ENCODE measurements around the gene NANOG. TPM values are rescaled to one million over a fixed set of nuclear protein-coding genes. Genes with fewer than 3 reads are reported as not detected.
"Not testable (repeated sequence)": the region's sequence is repeated elsewhere in the genome, so short reads cannot be mapped to it uniquely, and the experiment has no call there.

The NANOG gene
- total RNA-seq, 1 donor from 2014 or later = not detected

DNA sequence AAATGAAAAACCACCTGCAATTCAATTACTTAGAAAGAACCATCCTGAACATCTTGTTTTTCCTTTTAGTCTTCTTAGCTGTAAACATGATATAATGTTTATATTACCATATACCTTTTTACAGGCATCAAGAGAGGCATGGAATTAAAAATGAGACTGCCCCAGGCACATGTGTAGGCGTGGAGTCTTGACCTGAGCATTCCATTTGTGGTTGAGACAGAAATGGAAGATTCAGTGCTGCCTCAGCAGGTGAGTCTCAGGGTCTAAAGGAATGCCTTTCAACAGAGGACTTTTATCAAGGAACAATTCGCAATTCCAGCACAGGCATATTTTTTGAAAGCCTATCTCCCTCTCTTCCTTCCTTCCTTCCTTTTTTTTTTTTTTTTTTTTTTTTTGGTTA is 32.2 kb upstream of the NANOG start:
- TF ChIP-seq, protein P1, sequence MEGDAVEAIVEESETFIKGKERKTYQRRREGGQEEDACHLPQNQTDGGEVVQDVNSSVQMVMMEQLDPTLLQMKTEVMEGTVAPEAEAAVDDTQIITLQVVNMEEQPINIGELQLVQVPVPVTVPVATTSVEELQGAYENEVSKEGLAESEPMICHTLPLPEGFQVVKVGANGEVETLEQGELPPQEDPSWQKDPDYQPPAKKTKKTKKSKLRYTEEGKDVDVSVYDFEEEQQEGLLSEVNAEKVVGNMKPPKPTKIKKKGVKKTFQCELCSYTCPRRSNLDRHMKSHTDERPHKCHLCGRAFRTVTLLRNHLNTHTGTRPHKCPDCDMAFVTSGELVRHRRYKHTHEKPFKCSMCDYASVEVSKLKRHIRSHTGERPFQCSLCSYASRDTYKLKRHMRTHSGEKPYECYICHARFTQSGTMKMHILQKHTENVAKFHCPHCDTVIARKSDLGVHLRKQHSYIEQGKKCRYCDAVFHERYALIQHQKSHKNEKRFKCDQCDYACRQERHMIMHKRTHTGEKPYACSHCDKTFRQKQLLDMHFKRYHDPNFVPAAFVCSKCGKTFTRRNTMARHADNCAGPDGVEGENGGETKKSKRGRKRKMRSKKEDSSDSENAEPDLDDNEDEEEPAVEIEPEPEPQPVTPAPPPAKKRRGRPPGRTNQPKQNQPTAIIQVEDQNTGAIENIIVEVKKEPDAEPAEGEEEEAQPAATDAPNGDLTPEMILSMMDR (IDR thresholded peaks at IDR 0.05) = no peak
- intact Hi-C loops (cut with DNase I) = no loop called here
- H3K36me3 ChIP-seq = no peaks in the 10 kb centered on the region
- ATAC-seq = no peak
- no peaks in the 10 kb centered on the region for H3K27me3 ChIP-seq
- no peak overlapping the region for H3K27ac ChIP-seq
- H3K9me3 ChIP-seq = no peaks in the 10 kb centered on the region
- no peaks in the 10 kb centered on the region for H3K4me1 ChIP-seq
- no peak for DNase-seq
- no peak overlapping the region for H3K4me3 ChIP-seq

DNA sequence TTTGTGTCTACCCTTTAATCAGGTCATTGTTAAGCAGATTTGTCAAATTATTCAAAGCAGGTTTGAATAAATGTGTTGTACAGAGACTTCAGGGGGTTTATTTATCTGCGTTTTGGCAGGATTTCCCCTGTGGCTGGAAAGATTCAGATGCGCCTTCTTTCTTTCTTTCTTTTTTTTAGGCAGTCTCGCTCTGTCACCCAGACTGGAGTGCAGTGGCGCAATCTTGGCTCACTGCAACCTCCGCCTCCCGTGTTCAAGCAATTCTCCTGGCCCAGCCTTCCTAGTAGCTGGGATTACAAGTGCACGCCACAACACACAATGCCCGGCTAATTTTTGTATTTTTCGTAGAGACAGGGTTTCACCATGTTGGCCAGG is 30.4 kb upstream of the NANOG start:
- no peak overlapping the region for H3K4me3 ChIP-seq
- no peak overlapping the region for H3K27ac ChIP-seq
- H3K27me3 ChIP-seq = no peaks in the 10 kb centered on the region
- no peaks in the 10 kb centered on the region for H3K4me1 ChIP-seq
- TF ChIP-seq, protein P1 (IDR thresholded peaks at IDR 0.05) = no peak
- intact Hi-C loops (cut with DNase I) = no loop called here
- no peak for DNase-seq
- ATAC-seq = no peak
- H3K36me3 ChIP-seq = no peaks in the 10 kb centered on the region
- no peaks in the 10 kb centered on the region for H3K9me3 ChIP-seq

DNA sequence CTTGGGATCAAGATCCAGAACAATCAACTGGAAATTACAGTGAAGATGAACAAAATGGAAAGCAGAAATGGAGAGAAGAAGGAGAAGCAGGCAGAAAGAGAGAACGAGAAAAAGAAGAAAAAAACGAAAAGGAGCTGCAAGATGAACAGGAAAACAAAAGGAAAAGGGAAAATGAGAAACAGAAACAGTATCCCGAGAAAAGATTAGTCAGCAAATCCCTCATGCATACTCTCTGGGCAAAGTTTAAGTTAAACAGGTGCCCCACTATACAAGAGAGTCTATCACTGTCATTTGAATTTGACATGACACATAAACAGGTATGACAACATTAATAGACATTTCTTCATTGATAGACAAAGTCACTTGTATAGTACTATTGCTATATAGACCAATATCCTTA is 19.2 kb upstream of the NANOG start:
- DNase-seq = no peak
- TF ChIP-seq, protein P1 (IDR thresholded peaks at IDR 0.05) = no peak
- ATAC-seq = no peak
- Histone ChIP-seq H3K9me3 (no peaks in the 10 kb centered on the region), H3K27me3 (no peaks in the 10 kb centered on the region), H3K4me1 (no peaks in the 10 kb centered on the region), H3K27ac (no peak overlapping the region), H3K36me3 (no peaks in the 10 kb centered on the region), H3K4me3 (no peak overlapping the region)
- intact Hi-C loops (cut with DNase I) = no loop called here

DNA sequence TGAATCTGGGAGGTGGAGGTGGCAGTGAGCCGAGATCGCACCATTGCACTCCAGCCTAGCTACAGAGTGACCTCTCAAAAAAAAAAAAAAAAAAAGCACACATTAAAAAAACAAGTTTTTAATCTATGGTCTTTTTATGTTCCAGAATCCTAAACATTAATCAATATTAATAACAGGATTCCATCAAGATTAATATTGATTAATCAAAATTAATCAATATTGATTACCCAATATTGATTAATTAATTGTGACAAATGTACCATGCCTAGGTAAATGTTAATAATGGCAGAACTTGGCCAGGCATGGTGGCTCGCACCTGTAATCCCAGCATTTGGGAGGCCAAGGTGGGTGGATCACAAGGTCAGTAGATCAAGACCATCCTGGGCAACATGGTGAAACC is 7.9 kb upstream of the NANOG start:
- H3K4me1 ChIP-seq = no peaks in the 10 kb centered on the region
- no peaks in the 10 kb centered on the region for H3K27me3 ChIP-seq
- intact Hi-C loops (cut with DNase I) = no loop called here
- no peaks in the 10 kb centered on the region for H3K36me3 ChIP-seq
- H3K9me3 ChIP-seq = no peaks in the 10 kb centered on the region
- ATAC-seq (no peak), DNase-seq (no peak)
- TF ChIP-seq, protein P1 (IDR thresholded peaks at IDR 0.05) = no peak
- H3K4me3 ChIP-seq = no peak overlapping the region
- H3K27ac ChIP-seq = no peak overlapping the region

DNA sequence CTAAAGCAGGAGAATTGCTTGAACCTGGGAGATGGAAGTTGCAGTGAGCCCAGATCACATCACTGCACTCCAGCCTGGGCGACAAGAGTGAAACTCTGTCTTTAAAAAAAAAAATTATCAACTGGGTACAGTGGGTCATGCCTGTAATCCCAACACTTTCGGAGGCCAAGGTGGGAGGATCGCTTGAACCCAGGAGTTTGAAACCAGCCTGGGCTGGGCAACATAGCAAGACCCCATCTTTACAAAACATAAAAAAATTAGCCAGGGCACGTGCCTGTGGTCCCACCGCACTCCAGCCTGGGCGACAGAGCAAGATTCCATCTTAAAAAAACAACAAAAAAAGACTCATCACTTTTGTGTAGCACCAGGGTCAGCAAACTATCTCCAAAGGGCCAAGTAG is 7.1 kb upstream of the NANOG start:
- DNase-seq = no peak
- intact Hi-C loops (cut with DNase I) = no loop called here
- no peaks in the 10 kb centered on the region for H3K9me3 ChIP-seq
- H3K36me3 ChIP-seq = no peaks in the 10 kb centered on the region
- no peak overlapping the region for H3K27ac ChIP-seq
- TF ChIP-seq, protein P1 (IDR thresholded peaks at IDR 0.05) = no peak
- no peak for ATAC-seq
- no peaks in the 10 kb centered on the region for H3K4me1 ChIP-seq
- H3K4me3 ChIP-seq = no peak overlapping the region
- H3K27me3 ChIP-seq = no peaks in the 10 kb centered on the region

DNA sequence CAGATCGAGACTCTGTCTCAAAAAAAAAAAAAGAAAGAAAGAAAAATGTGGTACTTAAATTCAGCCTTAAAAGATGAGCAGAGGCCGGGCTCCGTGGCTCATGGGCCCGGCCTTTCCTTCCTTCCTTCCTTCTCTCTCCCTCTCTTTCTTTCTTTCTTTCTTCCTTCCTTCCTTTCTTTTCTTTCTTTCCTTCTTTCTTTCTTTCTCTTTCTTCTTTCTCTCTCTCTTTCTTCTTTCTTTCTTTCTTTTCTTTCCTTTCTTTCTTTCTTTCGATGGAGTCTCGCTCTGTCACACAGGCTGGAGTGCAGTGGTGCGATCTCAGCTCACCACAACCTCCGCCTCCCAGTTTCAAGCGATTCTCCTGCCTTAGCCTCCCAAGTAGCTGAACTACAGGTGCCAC is 5.8 kb upstream of the NANOG start:
- H3K36me3 ChIP-seq; intact Hi-C loops (cut with DNase I); ATAC-seq; H3K9me3 ChIP-seq; H3K27me3 ChIP-seq; H3K27ac ChIP-seq; H3K4me1 ChIP-seq; DNase-seq; H3K4me3 ChIP-seq: not testable (repeated sequence)

All from upper lobe of right lung (tissue), 1 donor.